ENCODE measurements around the gene TPPP. TPM values are rescaled to one million over a fixed set of nuclear protein-coding genes. Genes with fewer than 3 reads are reported as not detected.
"Not testable (repeated sequence)": the region's sequence is repeated elsewhere in the genome, so short reads cannot be mapped to it uniquely, and the experiment has no call there.

The TPPP gene
- total RNA-seq, 1 experiment from 2014 or later, result 0.18 TPM

- CTCF ChIA-PET, result no interaction called here
- Histone ChIP-seq H3K9me3 (no peaks in the 10 kb centered on the region), H3K4me1 (no peaks in the 10 kb centered on the region), H3K4me3 (ENCODE audit: low read depth, low read length) (no peak overlapping the region), H3K27me3 (replicated peaks; ENCODE audit: control insufficient read depth, insufficient read depth, low read length) (no peaks in the 10 kb centered on the region), H3K36me3 (ENCODE audit: control insufficient read depth, insufficient read depth, low read length) (no peaks in the 10 kb centered on the region)
- no peaks in the 10 kb centered on the region for H3K4me1 Mint-ChIP-seq (ENCODE audit: low read depth, unreplicated experiment)
- intact Hi-C loops (cut with micrococcal nuclease; ENCODE audit: unreplicated experiment), result no loop called here
- DNase-seq, result no peak
- no peak overlapping the region for H3K4me3 Mint-ChIP-seq (ENCODE audit: unreplicated experiment)
- no peaks in the 10 kb centered on the region for H3K9me3 Mint-ChIP-seq (ENCODE audit: unreplicated experiment)
- POLR2A ChIA-PET, result no interaction called here
- no peak for TF ChIP-seq CTCF (IDR thresholded peaks at IDR 0.05; ENCODE audit: insufficient read depth in 1 of 2, low read depth in 1 of 2, low read length in 1 of 2, severe bottlenecking in 1 of 2, unreplicated experiment in 1 of 2)
- H3K36me3 Mint-ChIP-seq (ENCODE audit: insufficient read depth, unreplicated experiment), result no peaks in the 10 kb centered on the region
- no peak overlapping the region for H3K27ac Mint-ChIP-seq (ENCODE audit: unreplicated experiment)
- BruUV-seq (replicated peaks), result no TSS peak
- H3K27me3 Mint-ChIP-seq (ENCODE audit: insufficient read depth, unreplicated experiment), result no peaks in the 10 kb centered on the region
These were observed 8.4 kb downstream of the TPPP start for GRCh38 chr5:684751-685216.

GRCh38 chr5:683551-684481 is 9.3 kb downstream of the TPPP start:
- H3K36me3 ChIP-seq (ENCODE audit: control insufficient read depth, insufficient read depth, low read length), result no peaks in the 10 kb centered on the region
- BruUV-seq (replicated peaks), result no TSS peak
- Mint-ChIP-seq H3K4me3 (ENCODE audit: unreplicated experiment) (no peak overlapping the region), H3K27me3 (ENCODE audit: insufficient read depth, unreplicated experiment) (no peaks in the 10 kb centered on the region), H3K9me3 (ENCODE audit: unreplicated experiment) (no peaks in the 10 kb centered on the region), H3K4me1 (ENCODE audit: low read depth, unreplicated experiment) (no peaks in the 10 kb centered on the region), H3K27ac (ENCODE audit: unreplicated experiment) (no peak overlapping the region), H3K36me3 (ENCODE audit: insufficient read depth, unreplicated experiment) (no peaks in the 10 kb centered on the region)
- ChIA-PET POLR2A (no interaction called here), CTCF (no interaction called here)
- H3K4me3 ChIP-seq (ENCODE audit: low read depth, low read length), result no peak overlapping the region
- no peaks in the 10 kb centered on the region for H3K9me3 ChIP-seq
- no peak for DNase-seq
- TF ChIP-seq CTCF (IDR thresholded peaks at IDR 0.05; ENCODE audit: insufficient read depth in 1 of 2, low read depth in 1 of 2, low read length in 1 of 2, severe bottlenecking in 1 of 2, unreplicated experiment in 1 of 2), result no peak
- no peaks in the 10 kb centered on the region for H3K27me3 ChIP-seq (replicated peaks; ENCODE audit: control insufficient read depth, insufficient read depth, low read length)
- intact Hi-C loops (cut with micrococcal nuclease; ENCODE audit: unreplicated experiment), result no loop called here
- no peaks in the 10 kb centered on the region for H3K4me1 ChIP-seq

- BruUV-seq (replicated peaks); POLR2A ChIA-PET; H3K4me1 Mint-ChIP-seq (ENCODE audit: low read depth, unreplicated experiment): not testable (repeated sequence)
These were observed 10.3 kb downstream of the TPPP start for GRCh38 chr5:682651-683358.

GRCh38 chr5:682216-682615 is 10.9 kb downstream of the TPPP start:
- H3K4me3 Mint-ChIP-seq (ENCODE audit: unreplicated experiment); H3K27me3 ChIP-seq (replicated peaks; ENCODE audit: control insufficient read depth, insufficient read depth, low read length); CTCF ChIA-PET; BruUV-seq (replicated peaks); H3K27me3 Mint-ChIP-seq (ENCODE audit: insufficient read depth, unreplicated experiment); H3K36me3 Mint-ChIP-seq (ENCODE audit: insufficient read depth, unreplicated experiment); H3K9me3 ChIP-seq; H3K36me3 ChIP-seq (ENCODE audit: control insufficient read depth, insufficient read depth, low read length); intact Hi-C loops (cut with micrococcal nuclease; ENCODE audit: unreplicated experiment); H3K4me1 Mint-ChIP-seq (ENCODE audit: low read depth, unreplicated experiment); H3K27ac Mint-ChIP-seq (ENCODE audit: unreplicated experiment); H3K4me1 ChIP-seq; POLR2A ChIA-PET; H3K9me3 Mint-ChIP-seq (ENCODE audit: unreplicated experiment); DNase-seq; H3K4me3 ChIP-seq (ENCODE audit: low read depth, low read length): not testable (repeated sequence)

More at GRCh38 chr5:682651-683358, 10.3 kb downstream of the TPPP start:
- H3K27me3 Mint-ChIP-seq (ENCODE audit: insufficient read depth, unreplicated experiment); H3K36me3 Mint-ChIP-seq (ENCODE audit: insufficient read depth, unreplicated experiment); H3K4me3 ChIP-seq (ENCODE audit: low read depth, low read length); H3K27ac Mint-ChIP-seq (ENCODE audit: unreplicated experiment); H3K9me3 Mint-ChIP-seq (ENCODE audit: unreplicated experiment); H3K27me3 ChIP-seq (replicated peaks; ENCODE audit: control insufficient read depth, insufficient read depth, low read length); H3K9me3 ChIP-seq; CTCF ChIA-PET; H3K4me1 ChIP-seq; H3K36me3 ChIP-seq (ENCODE audit: control insufficient read depth, insufficient read depth, low read length); DNase-seq; intact Hi-C loops (cut with micrococcal nuclease; ENCODE audit: unreplicated experiment); H3K4me3 Mint-ChIP-seq (ENCODE audit: unreplicated experiment): not testable (repeated sequence)

- CTCF ChIA-PET; H3K9me3 Mint-ChIP-seq (ENCODE audit: unreplicated experiment); H3K27me3 Mint-ChIP-seq (ENCODE audit: insufficient read depth, unreplicated experiment); H3K9me3 ChIP-seq; BruUV-seq (replicated peaks); H3K4me3 Mint-ChIP-seq (ENCODE audit: unreplicated experiment); H3K36me3 ChIP-seq (ENCODE audit: control insufficient read depth, insufficient read depth, low read length); intact Hi-C loops (cut with micrococcal nuclease; ENCODE audit: unreplicated experiment); H3K4me1 Mint-ChIP-seq (ENCODE audit: low read depth, unreplicated experiment); POLR2A ChIA-PET; H3K27me3 ChIP-seq (replicated peaks; ENCODE audit: control insufficient read depth, insufficient read depth, low read length); H3K27ac Mint-ChIP-seq (ENCODE audit: unreplicated experiment); H3K4me1 ChIP-seq; H3K4me3 ChIP-seq (ENCODE audit: low read depth, low read length); H3K36me3 Mint-ChIP-seq (ENCODE audit: insufficient read depth, unreplicated experiment); DNase-seq: not testable (repeated sequence)
These were observed 11.6 kb downstream of the TPPP start for GRCh38 chr5:681317-682191.

Measured in Caco-2 (cell line).